Natural killer cell (primary cell): Measurements from ENCODE around the gene PDZRN3. TPM values are rescaled to one million over a fixed set of nuclear protein-coding genes. Genes with fewer than 3 reads are reported as not detected.

ENCODE experiments used
- ATAC-seq, 3 donors: fragments of 150-1000 bp in 2 of 3; fragments of 200-7000 bp in 1 of 3; cut with Tn5 transposase; 1 replicate in 1 of 3; 2 replicates in 2 of 3; pipeline ENCODE4 v1.10.0; 2021; ENCODE audit warnings: mild to moderate bottlenecking in 2 of 3, moderate library complexity in 2 of 3
- DNase-seq, 2 donors: peaks; one replicate each; pipeline versions ENCODE4 v3.0.0 to v3.0.0-alpha.2; 2013 to 2021; ENCODE audit warnings: mixed read lengths in 1 of 2
- H3K27ac ChIP-seq: one replicate; pipeline ENCODE4 v1.5.1; 2013; ENCODE audit warnings: mild to moderate bottlenecking, low read length
- H3K27me3 ChIP-seq: one replicate; pipeline ENCODE4 v1.6.1; 2013; ENCODE audit warnings: low read length; ENCODE audit not compliant: control insufficient read depth, insufficient read depth
- H3K36me3 ChIP-seq: one replicate; pipeline ENCODE4 v1.6.1; 2013; ENCODE audit warnings: low read length; ENCODE audit not compliant: control insufficient read depth, insufficient read depth
- H3K4me1 ChIP-seq: one replicate; pipeline ENCODE4 v1.6.1; 2013; ENCODE audit warnings: low read length; ENCODE audit not compliant: control insufficient read depth, insufficient read depth
- H3K4me3 ChIP-seq: one replicate; pipeline ENCODE4 v1.5.1; 2013; ENCODE audit warnings: low read length
- H3K9me3 ChIP-seq: one replicate; pipeline ENCODE4 v1.6.1; 2013; ENCODE audit warnings: low read length; ENCODE audit not compliant: control insufficient read depth, insufficient read depth
- H3K27ac Mint-ChIP-seq, 2 donors: one replicate each; pipeline ENCODE4 v1.8.0; 2022; ENCODE audit warnings: mild to moderate bottlenecking in 2 of 2, mixed read lengths in 2 of 2, moderate library complexity in 1 of 2
- H3K27me3 Mint-ChIP-seq, 2 donors: one replicate each; pipeline ENCODE4 v1.8.0; 2022; ENCODE audit warnings: low read depth in 2 of 2, mixed read lengths in 2 of 2
- H3K36me3 Mint-ChIP-seq: one replicate; pipeline ENCODE4 v1.8.0; 2022; ENCODE audit warnings: mixed read lengths
- H3K4me1 Mint-ChIP-seq, 2 donors: one replicate each; pipeline ENCODE4 v1.8.0; 2022; ENCODE audit warnings: mixed read lengths in 2 of 2
- H3K4me3 Mint-ChIP-seq: one replicate; pipeline ENCODE4 v1.8.0; 2022; ENCODE audit warnings: mild to moderate bottlenecking, moderate library complexity, mixed read lengths
- H3K9me3 Mint-ChIP-seq, 2 donors: one replicate each; pipeline ENCODE4 v1.8.0; 2022; ENCODE audit warnings: mixed read lengths in 2 of 2
- CTCF ChIP-seq: fragments of 200-600 bp; IDR thresholded peaks from one replicate; pipeline ENCODE4 v1.8.0; 2022; ENCODE audit warnings: antibody characterized with exemption
- WGBS: methylation state at CpG from one replicate; pipeline ENCODE4 v1.1.7; 2013; ENCODE audit warnings: missing lambda C conversion rate; ENCODE audit not compliant: insufficient coverage; 5-methylcytosine and 5-hydroxymethylcytosine counted together
- intact Hi-C: fragments of 100-400 bp; cut with micrococcal nuclease; formaldehyde crosslinking; loops from one replicate; pipeline ENCODE4 v1.14.2; 2022
- total RNA-seq, 4 donors: library from RNA; stranded (reverse); fragments of 120-200 nt in 1 of 4; gene quantifications; one replicate each; pipeline versions ENCODE4 v1.2.3 to v1.2.4, GENCODE V29; 2013 to 2022

The PDZRN3 gene
- total RNA-seq, 3 donors from 2014 or later (not counting 1 experiment from before 2014, with no cell fraction given), result not detected

DNA sequence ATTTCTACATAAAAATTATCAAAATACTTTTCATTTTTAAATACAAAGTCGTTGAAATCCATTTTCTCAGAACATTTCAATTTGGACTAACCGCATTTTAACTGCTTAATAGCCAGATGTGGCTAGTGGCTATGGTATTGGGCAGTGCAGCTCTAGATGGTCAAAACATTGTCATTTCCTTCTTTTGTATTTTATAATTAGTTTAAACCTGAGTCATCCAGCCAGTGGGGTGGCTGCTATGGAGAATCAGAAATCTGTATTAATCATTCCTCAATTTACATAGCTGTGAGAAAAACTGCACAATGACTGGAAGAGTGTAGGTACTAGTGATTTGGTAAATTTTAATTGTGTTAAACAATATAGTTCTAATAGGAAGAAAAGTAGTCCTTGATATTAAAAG is 245.3 kb downstream of the PDZRN3 start:
- H3K27me3 Mint-ChIP-seq, result no peaks in the 10 kb centered on the region
- H3K9me3 Mint-ChIP-seq, result peaks cover 2 to 4% of the 10 kb centered on the region in 2 donors
- no peak for DNase-seq
- H3K36me3 Mint-ChIP-seq, result no peaks in the 10 kb centered on the region
- no peaks in the 10 kb centered on the region for H3K27me3 ChIP-seq
- H3K27ac Mint-ChIP-seq, result no peak overlapping the region
- no peak for ATAC-seq
- no CpG with 5 or more reads among the region's 2 CpGs for WGBS
- H3K36me3 ChIP-seq, result no peaks in the 10 kb centered on the region
- no peak for TF ChIP-seq CTCF
- no peaks in the 10 kb centered on the region for H3K4me1 ChIP-seq
- H3K9me3 ChIP-seq, result no peaks in the 10 kb centered on the region
- intact Hi-C loops, result no loop called here
- H3K4me3 ChIP-seq, result no peak overlapping the region
- H3K27ac ChIP-seq, result no peak overlapping the region
- no peaks in the 10 kb centered on the region for H3K4me1 Mint-ChIP-seq
- H3K4me3 Mint-ChIP-seq, result no peak overlapping the region

DNA sequence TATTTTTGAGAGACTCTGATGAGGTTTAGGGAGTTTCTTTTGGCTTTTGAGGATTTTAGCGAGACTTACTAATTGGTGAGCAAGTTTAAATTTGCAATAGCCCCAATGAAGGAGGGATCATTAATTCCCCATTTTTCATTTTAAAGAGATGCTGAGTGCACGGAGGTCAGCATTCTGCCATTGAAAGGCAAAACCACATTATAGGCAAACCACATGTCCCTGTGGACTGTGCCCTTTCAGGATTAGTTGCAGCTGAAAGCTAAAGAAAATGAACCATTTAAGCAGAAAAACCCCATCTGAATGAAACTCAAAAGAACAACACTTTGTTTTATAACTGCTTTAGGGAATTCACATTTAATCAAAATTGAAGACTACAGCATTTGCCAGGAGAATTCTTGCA is 246.5 kb downstream of the PDZRN3 start:
- H3K27me3 ChIP-seq, result no peaks in the 10 kb centered on the region
- ATAC-seq (no peak), DNase-seq (no peak)
- no peaks in the 10 kb centered on the region for H3K36me3 Mint-ChIP-seq
- H3K4me3 Mint-ChIP-seq, result no peak overlapping the region
- no peaks in the 10 kb centered on the region for H3K27me3 Mint-ChIP-seq
- 65% methylated on average over 1 of the region's 2 CpGs for WGBS
- H3K27ac Mint-ChIP-seq, result no peak overlapping the region
- no peak overlapping the region for H3K27ac ChIP-seq
- H3K36me3 ChIP-seq, result no peaks in the 10 kb centered on the region
- no peaks in the 10 kb centered on the region for H3K4me1 Mint-ChIP-seq
- H3K9me3 Mint-ChIP-seq, result peaks cover 0 to 3% of the 10 kb centered on the region in 2 donors
- no peak overlapping the region for H3K4me3 ChIP-seq
- no peak for TF ChIP-seq CTCF
- H3K4me1 ChIP-seq, result no peaks in the 10 kb centered on the region
- H3K9me3 ChIP-seq, result no peaks in the 10 kb centered on the region
- intact Hi-C loops, result no loop called here

GRCh38 chr3:73365756-73366397 is 258.9 kb downstream of the PDZRN3 start:
- no peaks in the 10 kb centered on the region for H3K36me3 Mint-ChIP-seq

More at GRCh38 chr3:73365756-73366397, 258.9 kb downstream of the PDZRN3 start:
- no peak for DNase-seq
- no peaks in the 10 kb centered on the region for H3K27me3 Mint-ChIP-seq
- Histone ChIP-seq H3K9me3 (peaks cover 4% of the 10 kb centered on the region), H3K27ac (no peak overlapping the region), H3K27me3 (no peaks in the 10 kb centered on the region), H3K36me3 (no peaks in the 10 kb centered on the region), H3K4me3 (no peak overlapping the region), H3K4me1 (no peaks in the 10 kb centered on the region)
- H3K9me3 Mint-ChIP-seq, result peaks cover 0 to 2% of the 10 kb centered on the region in 2 donors
- no peaks in the 10 kb centered on the region for H3K4me1 Mint-ChIP-seq
- no peak for TF ChIP-seq CTCF
- H3K4me3 Mint-ChIP-seq, result no peak overlapping the region
- no peak overlapping the region for H3K27ac Mint-ChIP-seq
- WGBS, result 91% methylated on average over 12 of the region's 12 CpGs
- intact Hi-C loops, result no loop called here
- no peak for ATAC-seq
